IMR-90 (cell line): ENCODE measurements around the gene ABCB9.

ENCODE experiments used
- CTCF ChIP-seq: conservative IDR thresholded peaks from 2 replicates; pipeline ENCODE4 v1.5.1; 2012; ENCODE audit warnings: mild to moderate bottlenecking, low read depth, low read length, improper control_type of control experiment
- FOS ChIP-seq: fragments of 150-350 bp; IDR thresholded peaks from 2 replicates; pipeline ENCODE4 v1.6.1; 2016; ENCODE audit warnings: low read depth, low read length
- POLR2A ChIP-seq: IDR thresholded peaks from 2 replicates; pipeline ENCODE4 v1.6.1; 2012; ENCODE audit warnings: mild to moderate bottlenecking, low read depth, low read length
- RAD21 ChIP-seq: IDR thresholded peaks from 2 replicates; pipeline ENCODE4 v1.6.1; 2012; ENCODE audit warnings: low read length, improper control_type of control experiment
- SMC3 ChIP-seq: fragments of 150-350 bp; IDR thresholded peaks from 2 replicates; pipeline ENCODE4 v1.6.1; 2016; ENCODE audit warnings: low read depth, mild to moderate bottlenecking, antibody characterized with exemption, low read length, moderate library complexity
- USF2 ChIP-seq: fragments of 150-350 bp; IDR thresholded peaks from 2 replicates; pipeline ENCODE4 v1.6.1; 2017; ENCODE audit warnings: mild to moderate bottlenecking, antibody characterized with exemption, low read length, low read depth

GRCh38 chr12:122987086-122987951 is 21.1 kb upstream of the ABCB9 start:
- TF ChIP-seq CTCF = no peak
- no peak for TF ChIP-seq SMC3
- no peak for TF ChIP-seq POLR2A
- TF ChIP-seq USF2 = no peak
- TF ChIP-seq RAD21 = no peak
- TF ChIP-seq FOS = no peak
